Heart left ventricle (tissue), 16 donors: ENCODE measurements around the gene LY9. TPM values are rescaled to one million over a fixed set of nuclear protein-coding genes. Genes with fewer than 3 reads are reported as not detected.

Experiments used
- ATAC-seq, 4 donors: fragments of 200-7000 bp; cut with Tn5 transposase; one replicate each; pipeline ENCODE4 v1.9.1; 2020 to 2022; ENCODE audit warnings: moderate library complexity in 4 of 4, mild to moderate bottlenecking in 3 of 4, moderate number of reproducible peaks in 1 of 4
- DNase-seq, 5 donors: peaks; one replicate each; pipeline ENCODE4 v3.0.0-alpha.2; 2020
- H3K27ac ChIP-seq, 12 donors: fragments of 200-600 bp; sonication (generic) in 4 of 12; one replicate each; pipeline versions ENCODE4 v1.5.0 to v1.8.0; 2016 to 2022; ENCODE audit warnings: mild to moderate bottlenecking in 2 of 12
- H3K27me3 ChIP-seq, 9 donors: fragments of 200-600 bp; sonication (generic) in 2 of 9; one replicate each; pipeline versions ENCODE4 v1.5.1 to v1.8.0; 2016 to 2022; ENCODE audit warnings: mild to moderate bottlenecking in 3 of 9
- H3K36me3 ChIP-seq, 9 donors: fragments of 200-600 bp; sonication (generic) in 2 of 9; one replicate each; pipeline versions ENCODE4 v1.5.0 to v1.8.0; 2018 to 2022; ENCODE audit warnings: mild to moderate bottlenecking in 2 of 9
- H3K4me1 ChIP-seq, 12 donors: fragments of 200-600 bp; sonication (generic) in 4 of 12; one replicate each; pipeline versions ENCODE4 v1.5.0 to v1.8.0; 2016 to 2022; ENCODE audit warnings: mild to moderate bottlenecking in 3 of 12
- H3K4me3 ChIP-seq, 12 donors: fragments of 200-600 bp; sonication (generic) in 4 of 12; one replicate each; pipeline versions ENCODE4 v1.5.0 to v1.8.0; 2017 to 2022; ENCODE audit warnings: mild to moderate bottlenecking in 9 of 12, moderate library complexity in 4 of 12
- H3K9me3 ChIP-seq, 12 donors: fragments of 200-600 bp; sonication (generic) in 4 of 12; one replicate each; pipeline versions ENCODE4 v1.5.0 to v1.8.0; 2016 to 2022; ENCODE audit warnings: mild to moderate bottlenecking in 1 of 12
- POLR2A ChIP-seq, 2 donors: fragments of 450-650 bp; IDR thresholded peaks; one replicate each; pipeline ENCODE4 v1.6.1; 2017; ENCODE audit warnings: antibody characterized with exemption in 2 of 2, mild to moderate bottlenecking in 2 of 2, moderate library complexity in 2 of 2
- WGBS, 4 donors: extraction: QIAGEN DNeasy Blood & Tissue Kit in 2 of 4; methylation state at CpG; one replicate each; pipeline versions ENCODE4 v1.1.5 to v1.1.7; 2013 to 2018; 5-methylcytosine and 5-hydroxymethylcytosine counted together
- intact Hi-C, 10 donors: fragments of 100-400 bp; cut with DNase I; formaldehyde crosslinking; loops; one replicate each; pipeline versions ENCODE4 v1.11.1 to v1.14.2; 2022
- polyA plus RNA-seq, 2 donors: library from polyadenylated mRNA; stranded (reverse); fragments of 200-250 nt; gene quantifications; one replicate each; pipeline ENCODE4 v1.2.3, GENCODE V29; 2013
- total RNA-seq, 9 donors: library from RNA; depleted of rRNA in 2 of 9; stranded (reverse); fragments of >200 nt in 2 of 9; fragmentation: NEBNext Ultra II Directional in 3 of 9; extraction: Animal tissue kit (Norgen Biotek cat#: 25700) in 3 of 9; gene quantifications; one replicate each; pipeline versions ENCODE4 v1.1.0 to v1.2.4, GENCODE V29; 2016 to 2023
- TF ChIP-seq, protein P1 (sequence below), 12 donors: fragments of 200-600 bp; sonication (generic) in 4 of 12; IDR thresholded peaks; one replicate each; pipeline versions ENCODE4 v1.5.0 to v1.8.0; 2018 to 2022; ENCODE audit warnings: antibody characterized with exemption in 12 of 12, mild to moderate bottlenecking in 5 of 12
- donor health status: ischemic (EF 13 %, LVEDD 7.1; RV severe dilation, severe dysfunction).
- donor health status: healthy with polysubstance abuse.
- donor health status: DM: no; HTN: yes; CAD: no.
- donor health status: DM: no; HTN: no; CAD: no.
- donor health status: ischemic (EF 25% LVEDD 6.9; RV normal size, moderate dysfunction).
- donor health status: ischemic (EF 25% LVEDD 5.7; RV mildly dilated, moderate dysfunction).
- donor health status: healthy.
- donor health status: DM: yes; HTN: yes; CAD: no.
- donor health status: ischemic (EF 35%, LVEDD 5.7; RV mildly dilated, moderate dysfunction).
- donor health status: nonischemic (EF 11% LVEDD 7.7; RV severe dilation, severe dysfunction).
- donor health status: DM: yes; HTN: yes; CAD: no.
- donor health status: PGD.
- donor health status: ischemic (EF 29% LVEDD 5.4; RV normal size, mild dysfunction).
- donor health status: nonischemic (EF 23%, LVEDD 6.1; RV moderate dilation, normal function).

The LY9 gene
- total and polyA plus RNA-seq, 11 donors: 0.06 to 2.5 (median 0.33) TPM; not detected in 5

DNA sequence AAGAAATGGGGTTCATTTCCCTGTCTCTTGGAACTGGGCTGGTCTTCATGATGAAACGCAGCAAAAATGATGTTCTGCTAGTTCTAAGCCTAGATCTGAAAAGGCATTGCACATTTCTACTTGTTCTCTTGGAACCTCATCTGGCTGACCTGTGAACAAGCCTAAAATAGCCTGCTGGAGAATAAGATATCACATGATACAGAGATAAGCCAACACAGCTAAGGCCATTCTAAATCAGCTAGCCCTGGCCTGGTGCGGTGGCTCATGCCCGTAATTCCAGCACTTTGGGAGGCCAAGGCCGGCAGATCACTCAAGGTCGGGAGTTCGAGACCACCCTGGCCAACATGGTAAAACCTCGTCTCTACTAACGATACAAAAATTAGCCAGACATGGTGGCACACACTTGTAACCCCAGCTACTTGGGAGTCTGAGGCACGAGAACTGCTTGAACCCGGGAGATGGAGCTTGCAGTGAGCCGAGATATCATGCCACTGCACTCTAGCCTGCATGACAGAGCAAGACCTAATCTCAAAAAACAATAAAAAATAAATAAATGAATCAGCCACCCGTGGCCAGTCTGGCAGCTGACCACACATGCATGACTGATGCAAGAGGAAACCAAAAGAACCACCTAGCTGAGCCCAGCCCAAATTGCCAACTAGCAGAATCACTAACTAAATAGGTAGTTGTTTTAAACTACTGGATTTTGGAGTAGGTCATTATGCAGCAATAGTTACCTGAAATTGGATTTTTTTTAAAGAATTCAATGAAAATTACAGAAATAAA lies 48.7 kb downstream of the LY9 start:
- H3K9me3 ChIP-seq: no peaks in the 10 kb centered on the region
- no peak for TF ChIP-seq POLR2A (IDR thresholded peaks at IDR 0.05)
- TF ChIP-seq, protein P1, sequence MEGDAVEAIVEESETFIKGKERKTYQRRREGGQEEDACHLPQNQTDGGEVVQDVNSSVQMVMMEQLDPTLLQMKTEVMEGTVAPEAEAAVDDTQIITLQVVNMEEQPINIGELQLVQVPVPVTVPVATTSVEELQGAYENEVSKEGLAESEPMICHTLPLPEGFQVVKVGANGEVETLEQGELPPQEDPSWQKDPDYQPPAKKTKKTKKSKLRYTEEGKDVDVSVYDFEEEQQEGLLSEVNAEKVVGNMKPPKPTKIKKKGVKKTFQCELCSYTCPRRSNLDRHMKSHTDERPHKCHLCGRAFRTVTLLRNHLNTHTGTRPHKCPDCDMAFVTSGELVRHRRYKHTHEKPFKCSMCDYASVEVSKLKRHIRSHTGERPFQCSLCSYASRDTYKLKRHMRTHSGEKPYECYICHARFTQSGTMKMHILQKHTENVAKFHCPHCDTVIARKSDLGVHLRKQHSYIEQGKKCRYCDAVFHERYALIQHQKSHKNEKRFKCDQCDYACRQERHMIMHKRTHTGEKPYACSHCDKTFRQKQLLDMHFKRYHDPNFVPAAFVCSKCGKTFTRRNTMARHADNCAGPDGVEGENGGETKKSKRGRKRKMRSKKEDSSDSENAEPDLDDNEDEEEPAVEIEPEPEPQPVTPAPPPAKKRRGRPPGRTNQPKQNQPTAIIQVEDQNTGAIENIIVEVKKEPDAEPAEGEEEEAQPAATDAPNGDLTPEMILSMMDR (IDR thresholded peaks at IDR 0.05): no peak
- H3K27ac ChIP-seq: no peak overlapping the region
- DNase-seq (no peak), ATAC-seq (no peak)
- 85 to 89% (median 87%) methylated on average over 12 of the region's 12 CpGs for WGBS, 4 donors
- H3K4me1 ChIP-seq: peaks cover 0 to under 1% (median 0%) of the 10 kb centered on the region in 12 donors
- H3K27me3 ChIP-seq: peaks cover 0 to 10% (median 0%) of the 10 kb centered on the region in 9 donors
- H3K4me3 ChIP-seq: no peak overlapping the region
- intact Hi-C loops: no loop called here
- H3K36me3 ChIP-seq: no peaks in the 10 kb centered on the region

DNA sequence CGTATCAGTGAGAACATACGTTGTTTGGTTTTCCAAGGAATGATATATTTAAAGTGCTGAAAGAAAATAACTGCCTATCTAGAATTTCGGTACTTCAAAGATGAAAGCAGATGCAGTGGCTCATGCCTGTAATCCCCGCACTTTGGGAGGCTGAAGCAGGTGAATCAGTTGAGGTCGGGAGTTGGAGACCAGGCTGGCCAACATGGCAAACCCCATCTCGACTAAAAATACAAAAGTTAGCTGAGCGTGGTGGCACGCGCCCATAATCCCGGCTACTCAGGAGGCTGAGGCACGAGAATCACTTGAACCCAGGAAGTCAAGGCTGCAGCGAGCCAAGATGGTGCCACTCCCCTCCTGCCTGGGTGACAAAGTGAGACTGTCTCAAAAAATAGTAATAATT lies 50.3 kb downstream of the LY9 start:
- no peaks in the 10 kb centered on the region for H3K4me1 ChIP-seq
- 70 to 83% (median 78%) methylated on average over 12 of the region's 12 CpGs for WGBS, 4 donors
- no peak overlapping the region for H3K4me3 ChIP-seq
- no peaks in the 10 kb centered on the region for H3K36me3 ChIP-seq
- H3K9me3 ChIP-seq: no peaks in the 10 kb centered on the region
- TF ChIP-seq, protein P1 (IDR thresholded peaks at IDR 0.05): no peak
- TF ChIP-seq POLR2A (IDR thresholded peaks at IDR 0.05): no peak
- no peak overlapping the region for H3K27ac ChIP-seq
- ATAC-seq (no peak), DNase-seq (no peak)
- H3K27me3 ChIP-seq: peaks cover 0 to 10% (median 0%) of the 10 kb centered on the region in 9 donors
- intact Hi-C loops: no loop called here

DNA sequence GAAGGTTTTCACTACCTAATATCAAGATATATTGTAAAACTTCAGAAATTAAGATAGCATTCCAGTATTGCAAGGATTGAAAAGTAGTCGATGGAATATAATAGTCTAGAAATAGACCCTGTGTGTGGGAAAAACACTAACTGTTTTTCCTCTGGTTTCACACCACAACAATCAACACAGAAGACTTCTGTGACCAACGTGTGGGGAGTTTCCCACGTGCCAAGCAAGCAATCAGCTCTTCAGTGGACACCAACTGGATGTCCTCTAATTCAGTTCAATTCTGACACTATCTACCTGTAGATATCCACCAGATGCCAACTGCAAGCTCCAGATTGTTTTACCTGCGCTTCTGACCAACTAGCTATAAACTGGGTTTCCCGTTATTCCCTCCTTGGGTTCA lies 54.6 kb downstream of the LY9 start:
- no peaks in the 10 kb centered on the region for H3K36me3 ChIP-seq
- intact Hi-C loops: no loop called here
- no peak overlapping the region for H3K4me3 ChIP-seq
- TF ChIP-seq, protein P1 (IDR thresholded peaks at IDR 0.05): no peak
- no peaks in the 10 kb centered on the region for H3K27me3 ChIP-seq
- no peaks in the 10 kb centered on the region for H3K4me1 ChIP-seq
- H3K9me3 ChIP-seq: peaks cover 0 to 5% (median 0%) of the 10 kb centered on the region in 12 donors
- DNase-seq: no peak
- no peak for ATAC-seq
- 75 to 90% (median 78%) methylated on average over 5 of the region's 5 CpGs for WGBS, 4 donors
- H3K27ac ChIP-seq: no peak overlapping the region

DNA sequence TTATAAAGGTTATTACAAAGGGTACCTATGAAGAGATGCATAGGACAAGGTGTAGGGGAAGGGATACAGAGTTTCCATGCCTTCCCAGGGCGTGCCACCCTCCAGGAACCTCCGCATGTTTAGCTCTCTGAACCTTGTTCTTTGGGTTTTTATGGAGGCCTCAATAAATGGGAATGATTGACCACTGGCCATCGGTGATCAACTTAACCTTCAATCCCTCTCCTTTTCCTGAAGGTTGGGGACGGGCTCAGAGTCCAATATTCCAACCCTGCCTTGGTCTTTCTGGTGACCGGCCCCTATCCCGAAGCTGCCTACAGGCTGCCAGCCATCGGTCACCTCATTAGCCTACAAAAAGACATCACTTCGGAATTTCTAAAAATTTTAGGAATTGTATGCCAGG lies 55.0 kb downstream of the LY9 start:
- WGBS, 4 donors: 84 to 91% (median 89%) methylated on average over 8 of the region's 8 CpGs
- no peak for ATAC-seq
- H3K4me3 ChIP-seq: no peak overlapping the region
- TF ChIP-seq, protein P1 (IDR thresholded peaks at IDR 0.05): no peak
- no peak for TF ChIP-seq POLR2A (IDR thresholded peaks at IDR 0.05)
- no peaks in the 10 kb centered on the region for H3K27me3 ChIP-seq
- intact Hi-C loops: no loop called here
- no peak overlapping the region for H3K27ac ChIP-seq
- no peaks in the 10 kb centered on the region for H3K4me1 ChIP-seq
- no peak for DNase-seq
- peaks cover 0 to 5% (median 0%) of the 10 kb centered on the region in 12 donors for H3K9me3 ChIP-seq
- H3K36me3 ChIP-seq: no peaks in the 10 kb centered on the region
